GM23338 (cell line): ENCODE measurements around the gene MLLT1. TPM values are rescaled to one million over a fixed set of nuclear protein-coding genes. Genes with fewer than 3 reads are reported as not detected.

Experiments used
- ATAC-seq: fragments of 200-7000 bp; cut with Tn5 transposase; 3 replicates; pipeline ENCODE4 v1.9.1; 2020
- DNase-seq: peaks from one replicate; pipeline ENCODE4 v3.0.0-alpha.2; 2015; ENCODE audit warnings: low spot score
- H2AFZ ChIP-seq: fragments of 200-600 bp; sonication (generic); 2 replicates; pipeline ENCODE4 v1.8.0; 2016; ENCODE audit warnings: antibody characterized with exemption, mild to moderate bottlenecking, moderate library complexity
- H3F3A ChIP-seq: fragments of 200-600 bp; sonication (generic); replicated peaks from 2 replicates; pipeline ENCODE4 v1.8.0; 2017; ENCODE audit warnings: antibody characterized with exemption, mixed run types, low read depth
- H3K27ac ChIP-seq: fragments of 200-600 bp; sonication (generic); 2 replicates; pipeline ENCODE4 v1.6.1; 2016; ENCODE audit warnings: low read depth
- H3K27me3 ChIP-seq: fragments of 200-600 bp; sonication (generic); 2 replicates; pipeline ENCODE4 v1.8.0; 2016; ENCODE audit warnings: mild to moderate bottlenecking, mixed run types, moderate library complexity; ENCODE audit not compliant: insufficient read depth
- H3K36me3 ChIP-seq: fragments of 200-600 bp; sonication (generic); 2 replicates; pipeline ENCODE4 v1.8.0; 2016; ENCODE audit warnings: mild to moderate bottlenecking; ENCODE audit not compliant: insufficient read depth
- H3K4me1 ChIP-seq: fragments of 200-600 bp; sonication (generic); 2 replicates; pipeline ENCODE4 v1.8.0; 2016; ENCODE audit warnings: mild to moderate bottlenecking, moderate library complexity; ENCODE audit not compliant: insufficient read depth
- H3K4me2 ChIP-seq: fragments of 200-600 bp; sonication (generic); 2 replicates; pipeline ENCODE4 v1.7.1; 2017; ENCODE audit warnings: mixed run types
- H3K4me3 ChIP-seq: fragments of 200-600 bp; sonication (generic); 2 replicates; pipeline ENCODE4 v1.6.1; 2016; ENCODE audit warnings: mixed run types
- H3K79me2 ChIP-seq: fragments of 200-600 bp; sonication (generic); replicated peaks from 2 replicates; pipeline ENCODE4 v1.8.0; 2017; ENCODE audit warnings: mild to moderate bottlenecking; ENCODE audit not compliant: insufficient read depth
- H3K9me2 ChIP-seq: fragments of 200-600 bp; sonication (generic); 2 replicates; pipeline ENCODE4 v1.8.0; 2017; ENCODE audit not compliant: insufficient read depth
- H4K20me1 ChIP-seq: fragments of 200-600 bp; sonication (generic); replicated peaks from 2 replicates; pipeline ENCODE4 v1.8.0; 2017; ENCODE audit warnings: mild to moderate bottlenecking; ENCODE audit not compliant: insufficient read depth
- H3K27ac Mint-ChIP-seq: 2 replicates; pipeline ENCODE4 v1.8.0; 2020; ENCODE audit warnings: inconsistent platforms, mild to moderate bottlenecking, moderate library complexity, mixed read lengths
- H3K27me3 Mint-ChIP-seq: 3 replicates; pipeline ENCODE4 v1.8.0; 2022; ENCODE audit warnings: low read depth, mild to moderate bottlenecking, moderate library complexity, mixed read lengths, inconsistent platforms; ENCODE audit not compliant: insufficient read depth, poor library complexity
- H3K36me3 Mint-ChIP-seq: 3 replicates; pipeline ENCODE4 v1.8.0; 2021; ENCODE audit warnings: low read depth, mild to moderate bottlenecking, inconsistent platforms, moderate library complexity, mixed read lengths
- H3K4me1 Mint-ChIP-seq: 3 replicates; pipeline ENCODE4 v1.8.0; 2020; ENCODE audit warnings: mild to moderate bottlenecking, inconsistent platforms, mixed read lengths
- H3K4me3 Mint-ChIP-seq: 3 replicates; pipeline ENCODE4 v1.8.0; 2021; ENCODE audit warnings: moderate library complexity, mild to moderate bottlenecking, inconsistent platforms, mixed read lengths
- H3K9me3 Mint-ChIP-seq: 3 replicates; pipeline ENCODE4 v1.8.0; 2020; ENCODE audit warnings: moderate library complexity, mild to moderate bottlenecking, inconsistent platforms, mixed read lengths
- CREB1 ChIP-seq: fragments of 250-450 bp; sonication (Bioruptor Pico); IDR thresholded peaks from 2 replicates; pipeline ENCODE4 v1.5.0; 2020; ENCODE audit warnings: low read depth, mild to moderate bottlenecking, moderate library complexity
- CTCF ChIP-seq, 2 experiments: fragments of 200-600 bp in 1 of 2; sonication (generic) in 1 of 2; conservative IDR thresholded peaks; 2 replicates each; pipeline versions ENCODE4 v1.5.1 to v1.6.1; 2016 to 2017; ENCODE audit warnings: antibody characterized with exemption in 2 of 2, low read depth in 2 of 2, mild to moderate bottlenecking in 2 of 2, moderate library complexity in 1 of 2
- EZH2 ChIP-seq: fragments of 200-600 bp; sonication (generic); IDR thresholded peaks from one replicate; pipeline ENCODE4 v1.8.0; 2017; ENCODE audit warnings: antibody characterized with exemption, mild to moderate bottlenecking, low read depth; ENCODE audit not compliant: unreplicated experiment
- EZH2phosphoT487 ChIP-seq: fragments of 200-600 bp; sonication (generic); IDR thresholded peaks from one replicate; pipeline ENCODE4 v1.8.1; 2018; ENCODE audit warnings: antibody characterized with exemption; ENCODE audit not compliant: unreplicated experiment
- JUNB ChIP-seq: IDR thresholded peaks from one replicate; pipeline ENCODE4 v1.6.1; 2016; ENCODE audit warnings: antibody characterized with exemption; ENCODE audit not compliant: unreplicated experiment
- NANOG ChIP-seq: IDR thresholded peaks from 2 replicates; pipeline ENCODE4 v1.6.1; 2016; ENCODE audit warnings: antibody characterized with exemption, borderline replicate concordance
- POLR2AphosphoS5 ChIP-seq: IDR thresholded peaks from 2 replicates; pipeline ENCODE4 v1.6.1; 2016; ENCODE audit warnings: antibody characterized with exemption, low read depth
- REST ChIP-seq: IDR thresholded peaks from one replicate; pipeline ENCODE4 v1.6.1; 2018; ENCODE audit warnings: antibody characterized with exemption; ENCODE audit not compliant: unreplicated experiment
- STAT1 ChIP-seq: IDR thresholded peaks from one replicate; pipeline ENCODE4 v1.6.1; 2016; ENCODE audit warnings: antibody characterized with exemption; ENCODE audit not compliant: unreplicated experiment
- ZNF114 ChIP-seq: fragments of 250-450 bp; sonication (Bioruptor Pico); IDR thresholded peaks from 2 replicates; pipeline ENCODE4 v1.5.0; 2020; ENCODE audit warnings: mild to moderate bottlenecking, moderate library complexity
- ZNF331 ChIP-seq: fragments of 250-450 bp; sonication (Bioruptor Pico); IDR thresholded peaks from 2 replicates; pipeline ENCODE4 v1.5.0; 2020; ENCODE audit warnings: low read depth, mild to moderate bottlenecking, moderate library complexity
- polyA plus RNA-seq: library from polyadenylated mRNA; unstranded; fragments of >200 nt; fragmentation: Nextera tagmentation; extraction: Ambion mirVana; gene quantifications from 2 replicates; pipeline ENCODE4 v1.2.1, GENCODE V29; 2016
- total RNA-seq: library from RNA; depleted of rRNA; stranded (reverse); fragments of >200 nt; shearing (Covaris generic); gene quantifications from 2 replicates; pipeline ENCODE4 v1.2.3, GENCODE V29; 2014
- TF ChIP-seq, protein P1 (sequence below): fragments of 250-450 bp; sonication (Bioruptor Pico); IDR thresholded peaks from 2 replicates; pipeline ENCODE4 v1.5.0; 2020; ENCODE audit warnings: mild to moderate bottlenecking, moderate library complexity
- TF ChIP-seq, protein P2 (sequence below): IDR thresholded peaks from 2 replicates; pipeline ENCODE4 v1.6.1; 2016; ENCODE audit warnings: antibody characterized with exemption

Gene MLLT1
- total and polyA plus RNA-seq, 2 experiments from 2014 or later = 17.8 to 23.4 TPM

- peak overlapping the region; percentile 89; the same call in 1 of the 2 replicates for H3K27ac Mint-ChIP-seq
- H3K9me2 ChIP-seq = no peaks in the 10 kb centered on the region
- H3K27ac ChIP-seq = no peak overlapping the region
- H3K36me3 Mint-ChIP-seq = peaks cover 21% of the 10 kb centered on the region
- DNase-seq = no peak
- H2AFZ ChIP-seq = no peak overlapping the region
- H3K4me1 ChIP-seq = no peaks in the 10 kb centered on the region
- peaks cover 9% of the 10 kb centered on the region for H3K4me1 Mint-ChIP-seq
- no peak for TF ChIP-seq ZNF331
- no peak for TF ChIP-seq POLR2AphosphoS5
- no peak for TF ChIP-seq NANOG
- no peak for TF ChIP-seq ZNF114 (CRISPR knock-in tag)
- no peak for TF ChIP-seq STAT1
- TF ChIP-seq, protein P1, sequence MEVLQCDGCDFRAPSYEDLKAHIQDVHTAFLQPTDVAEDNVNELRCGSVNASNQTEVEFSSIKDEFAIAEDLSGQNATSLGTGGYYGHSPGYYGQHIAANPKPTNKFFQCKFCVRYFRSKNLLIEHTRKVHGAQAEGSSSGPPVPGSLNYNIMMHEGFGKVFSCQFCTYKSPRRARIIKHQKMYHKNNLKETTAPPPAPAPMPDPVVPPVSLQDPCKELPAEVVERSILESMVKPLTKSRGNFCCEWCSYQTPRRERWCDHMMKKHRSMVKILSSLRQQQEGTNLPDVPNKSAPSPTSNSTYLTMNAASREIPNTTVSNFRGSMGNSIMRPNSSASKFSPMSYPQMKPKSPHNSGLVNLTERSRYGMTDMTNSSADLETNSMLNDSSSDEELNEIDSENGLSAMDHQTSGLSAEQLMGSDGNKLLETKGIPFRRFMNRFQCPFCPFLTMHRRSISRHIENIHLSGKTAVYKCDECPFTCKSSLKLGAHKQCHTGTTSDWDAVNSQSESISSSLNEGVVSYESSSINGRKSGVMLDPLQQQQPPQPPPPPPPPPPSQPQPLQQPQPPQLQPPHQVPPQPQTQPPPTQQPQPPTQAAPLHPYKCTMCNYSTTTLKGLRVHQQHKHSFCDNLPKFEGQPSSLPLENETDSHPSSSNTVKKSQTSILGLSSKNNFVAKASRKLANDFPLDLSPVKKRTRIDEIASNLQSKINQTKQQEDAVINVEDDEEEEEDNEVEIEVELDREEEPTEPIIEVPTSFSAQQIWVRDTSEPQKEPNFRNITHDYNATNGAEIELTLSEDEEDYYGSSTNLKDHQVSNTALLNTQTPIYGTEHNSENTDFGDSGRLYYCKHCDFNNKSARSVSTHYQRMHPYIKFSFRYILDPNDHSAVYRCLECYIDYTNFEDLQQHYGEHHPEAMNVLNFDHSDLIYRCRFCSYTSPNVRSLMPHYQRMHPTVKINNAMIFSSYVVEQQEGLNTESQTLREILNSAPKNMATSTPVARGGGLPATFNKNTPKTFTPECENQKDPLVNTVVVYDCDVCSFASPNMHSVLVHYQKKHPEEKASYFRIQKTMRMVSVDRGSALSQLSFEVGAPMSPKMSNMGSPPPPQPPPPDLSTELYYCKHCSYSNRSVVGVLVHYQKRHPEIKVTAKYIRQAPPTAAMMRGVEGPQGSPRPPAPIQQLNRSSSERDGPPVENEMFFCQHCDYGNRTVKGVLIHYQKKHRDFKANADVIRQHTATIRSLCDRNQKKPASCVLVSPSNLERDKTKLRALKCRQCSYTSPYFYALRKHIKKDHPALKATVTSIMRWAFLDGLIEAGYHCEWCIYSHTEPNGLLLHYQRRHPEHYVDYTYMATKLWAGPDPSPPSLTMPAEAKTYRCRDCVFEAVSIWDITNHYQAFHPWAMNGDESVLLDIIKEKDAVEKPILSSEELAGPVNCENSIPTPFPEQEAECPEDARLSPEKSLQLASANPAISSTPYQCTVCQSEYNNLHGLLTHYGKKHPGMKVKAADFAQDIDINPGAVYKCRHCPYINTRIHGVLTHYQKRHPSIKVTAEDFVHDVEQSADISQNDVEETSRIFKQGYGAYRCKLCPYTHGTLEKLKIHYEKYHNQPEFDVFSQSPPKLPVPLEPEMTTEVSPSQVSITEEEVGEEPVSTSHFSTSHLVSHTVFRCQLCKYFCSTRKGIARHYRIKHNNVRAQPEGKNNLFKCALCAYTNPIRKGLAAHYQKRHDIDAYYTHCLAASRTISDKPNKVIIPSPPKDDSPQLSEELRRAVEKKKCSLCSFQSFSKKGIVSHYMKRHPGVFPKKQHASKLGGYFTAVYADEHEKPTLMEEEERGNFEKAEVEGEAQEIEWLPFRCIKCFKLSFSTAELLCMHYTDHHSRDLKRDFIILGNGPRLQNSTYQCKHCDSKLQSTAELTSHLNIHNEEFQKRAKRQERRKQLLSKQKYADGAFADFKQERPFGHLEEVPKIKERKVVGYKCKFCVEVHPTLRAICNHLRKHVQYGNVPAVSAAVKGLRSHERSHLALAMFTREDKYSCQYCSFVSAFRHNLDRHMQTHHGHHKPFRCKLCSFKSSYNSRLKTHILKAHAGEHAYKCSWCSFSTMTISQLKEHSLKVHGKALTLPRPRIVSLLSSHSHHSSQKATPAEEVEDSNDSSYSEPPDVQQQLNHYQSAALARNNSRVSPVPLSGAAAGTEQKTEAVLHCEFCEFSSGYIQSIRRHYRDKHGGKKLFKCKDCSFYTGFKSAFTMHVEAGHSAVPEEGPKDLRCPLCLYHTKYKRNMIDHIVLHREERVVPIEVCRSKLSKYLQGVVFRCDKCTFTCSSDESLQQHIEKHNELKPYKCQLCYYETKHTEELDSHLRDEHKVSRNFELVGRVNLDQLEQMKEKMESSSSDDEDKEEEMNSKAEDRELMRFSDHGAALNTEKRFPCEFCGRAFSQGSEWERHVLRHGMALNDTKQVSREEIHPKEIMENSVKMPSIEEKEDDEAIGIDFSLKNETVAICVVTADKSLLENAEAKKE (CRISPR knock-in tag) = no peak
- no peak for TF ChIP-seq EZH2phosphoT487
- TF ChIP-seq JUNB = no peak
- TF ChIP-seq EZH2 = no peak
- TF ChIP-seq REST = no peak
- TF ChIP-seq CREB1 (CRISPR knock-in tag) = no peak
- TF ChIP-seq, protein P2, sequence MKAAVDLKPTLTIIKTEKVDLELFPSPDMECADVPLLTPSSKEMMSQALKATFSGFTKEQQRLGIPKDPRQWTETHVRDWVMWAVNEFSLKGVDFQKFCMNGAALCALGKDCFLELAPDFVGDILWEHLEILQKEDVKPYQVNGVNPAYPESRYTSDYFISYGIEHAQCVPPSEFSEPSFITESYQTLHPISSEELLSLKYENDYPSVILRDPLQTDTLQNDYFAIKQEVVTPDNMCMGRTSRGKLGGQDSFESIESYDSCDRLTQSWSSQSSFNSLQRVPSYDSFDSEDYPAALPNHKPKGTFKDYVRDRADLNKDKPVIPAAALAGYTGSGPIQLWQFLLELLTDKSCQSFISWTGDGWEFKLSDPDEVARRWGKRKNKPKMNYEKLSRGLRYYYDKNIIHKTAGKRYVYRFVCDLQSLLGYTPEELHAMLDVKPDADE = no peak
- TF ChIP-seq CTCF (conservative IDR thresholded peaks at IDR 0.05; ENCODE audit: low read depth in 2 of 2) = no peak
- H3K27me3 Mint-ChIP-seq = peaks cover 12% of the 10 kb centered on the region
- H3K27me3 ChIP-seq = no peaks in the 10 kb centered on the region
- no peak overlapping the region; the same call in 2 of the 3 replicates for H3K4me3 Mint-ChIP-seq
- no peaks in the 10 kb centered on the region; the same call in 1 of the 2 replicates for H3K36me3 ChIP-seq
- H3K4me2 ChIP-seq = no peak overlapping the region
- H3K4me3 ChIP-seq = no peak overlapping the region
- peaks cover 47% of the 10 kb centered on the region for H3K79me2 ChIP-seq
- H3K9me3 Mint-ChIP-seq = no peaks in the 10 kb centered on the region; the same call in 1 of the 3 replicates
- peaks cover 16% of the 10 kb centered on the region for H4K20me1 ChIP-seq
- peak; percentile 10; the same call in 1 of the 3 replicates for ATAC-seq
- H3F3A ChIP-seq = no peaks in the 10 kb centered on the region
These were observed 51.8 kb downstream of the MLLT1 start for GRCh38 chr19:6227936-6228325.
